GM12878 (cell line): ENCODE results near the gene NOD2.

Experiments used
- CBX5 ChIP-seq: sonication (generic); IDR thresholded peaks from 2 replicates; pipeline ENCODE4 v1.6.1; 2016; ENCODE audit warnings: low read depth, moderate library complexity, mild to moderate bottlenecking, inconsistent platforms
- CTCF ChIP-seq, 3 experiments: IDR thresholded peaks in 2 of 3; conservative IDR thresholded peaks in 1 of 3; 2 replicates each; pipeline ENCODE4 v1.5.1; 2011; ENCODE audit warnings: low read depth in 3 of 3, low read length in 3 of 3, mild to moderate bottlenecking in 3 of 3, control low read depth in 2 of 3, moderate library complexity in 2 of 3, inconsistent platforms in 1 of 3, mixed read lengths in 1 of 3; ENCODE audit not compliant: control insufficient read depth in 2 of 3, insufficient read depth in 1 of 3; ENCODE audit errors: extremely low read depth in 1 of 3
- DPF2 ChIP-seq: fragments of 450-650 bp; IDR thresholded peaks from 2 replicates; pipeline ENCODE4 v1.6.1; 2017; ENCODE audit warnings: mild to moderate bottlenecking
- FOS ChIP-seq: IDR thresholded peaks from 3 replicates; pipeline ENCODE4 v1.6.1; 2011; ENCODE audit warnings: borderline replicate concordance; ENCODE audit not compliant: insufficient read length; ENCODE audit errors: extremely low read depth
- KAT2A ChIP-seq: conservative IDR thresholded peaks from 2 replicates; pipeline ENCODE4 v1.6.1; 2011; ENCODE audit warnings: low read depth, low read length; ENCODE audit not compliant: control insufficient read depth
- NFIC ChIP-seq: IDR thresholded peaks from 2 replicates; pipeline ENCODE4 v1.6.1; 2012; ENCODE audit warnings: low read depth, mild to moderate bottlenecking, inconsistent platforms, low read length, moderate library complexity
- POLR2AphosphoS5 ChIP-seq: IDR thresholded peaks from 2 replicates; pipeline ENCODE4 v1.6.1; 2011; ENCODE audit warnings: mild to moderate bottlenecking, low read length, inconsistent platforms
- TCF12 ChIP-seq: IDR thresholded peaks from 2 replicates; pipeline ENCODE4 v1.6.1; 2011; ENCODE audit warnings: low read depth, mild to moderate bottlenecking, low read length
- TF ChIP-seq, protein P1 (sequence below): IDR thresholded peaks from 2 replicates; pipeline ENCODE4 v1.6.1; 2012; ENCODE audit warnings: low read depth, low read length, improper control_type of control experiment

DNA sequence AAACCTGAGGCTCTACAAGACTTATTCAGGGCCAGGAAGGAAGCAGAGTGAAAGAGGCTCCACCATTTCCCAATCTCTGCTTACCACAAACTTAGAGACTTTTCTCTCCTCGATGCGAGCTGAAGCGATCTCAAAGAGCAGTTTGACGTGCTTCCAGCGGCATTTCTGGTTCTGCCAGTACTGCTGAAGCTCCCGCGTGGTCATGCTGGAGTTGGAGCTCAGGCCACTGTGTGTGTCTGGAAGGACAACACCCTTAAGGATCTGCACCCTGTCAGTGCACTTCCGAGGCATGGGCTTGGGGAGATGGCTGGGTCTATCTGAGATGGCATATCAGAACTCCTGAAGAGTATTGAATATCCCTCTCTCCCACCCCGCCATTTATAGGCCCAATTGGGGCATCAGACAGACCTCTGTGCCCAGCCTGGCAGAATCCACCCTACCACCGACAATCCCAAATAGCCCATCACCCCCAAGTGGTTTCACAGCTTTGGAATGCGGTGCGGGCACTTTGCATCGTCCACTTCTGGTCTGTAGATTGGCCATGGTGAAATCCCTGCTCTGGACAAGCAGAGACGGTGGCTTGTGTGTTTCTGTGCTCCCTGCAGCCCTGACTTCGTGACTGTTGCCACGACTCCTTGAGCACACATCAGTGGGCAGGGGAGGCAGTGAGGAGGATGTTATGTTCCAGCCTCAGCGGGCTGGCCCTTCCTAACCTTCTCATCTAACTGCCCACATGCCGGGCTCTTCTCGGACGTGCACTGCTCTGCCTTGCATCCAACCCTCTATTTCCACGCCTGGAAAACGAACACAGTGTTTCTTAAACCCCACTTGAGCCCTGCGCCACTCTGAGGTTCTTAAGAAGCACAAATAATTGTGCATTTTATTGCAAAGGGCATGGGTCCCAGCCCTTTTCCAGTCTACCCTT is 17.5 kb upstream of the NOD2 start:
- no peak for TF ChIP-seq POLR2AphosphoS5
- TF ChIP-seq FOS: no peak
- TF ChIP-seq TCF12: no peak
- no peak for TF ChIP-seq CTCF (IDR thresholded peaks at IDR 0.05 in 2 of 3, conservative IDR thresholded peaks at IDR 0.05 in 1 of 3; ENCODE audit: control insufficient read depth in 2 of 3, extremely low read depth in 1 of 3, insufficient read depth in 1 of 3, low read depth in 3 of 3, low read length in 3 of 3)
- TF ChIP-seq, protein P1, sequence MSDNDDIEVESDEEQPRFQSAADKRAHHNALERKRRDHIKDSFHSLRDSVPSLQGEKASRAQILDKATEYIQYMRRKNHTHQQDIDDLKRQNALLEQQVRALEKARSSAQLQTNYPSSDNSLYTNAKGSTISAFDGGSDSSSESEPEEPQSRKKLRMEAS: no peak
- TF ChIP-seq KAT2A: no peak
- no peak for TF ChIP-seq DPF2
- TF ChIP-seq CBX5: no peak
- TF ChIP-seq NFIC: no peak
